ENCODE results near the gene CCDC183. TPM values are rescaled to one million over a fixed set of nuclear protein-coding genes. Genes with fewer than 3 reads are reported as not detected.
"Not testable (repeated sequence)": the region's sequence is repeated elsewhere in the genome, so short reads cannot be mapped to it uniquely, and the experiment has no call there.

The CCDC183 gene
- total RNA-seq, 1 donor from 2014 or later: under 0.01 TPM

- FAIRE-seq (no peak), DNase-seq (ENCODE audit: low read depth) (no peak)
- TF ChIP-seq CTCF (IDR thresholded peaks at IDR 0.05; ENCODE audit: insufficient read depth, low read length, severe bottlenecking): no peak
- peaks cover 28% of the 10 kb centered on the region for H3K36me3 ChIP-seq (ENCODE audit: control insufficient read depth, insufficient read depth, low read length)
- no peak overlapping the region for H3K4me3 ChIP-seq (ENCODE audit: low read depth, low read length)
- no peaks in the 10 kb centered on the region for H3K27me3 ChIP-seq (ENCODE audit: control insufficient read depth, insufficient read depth, low read length)
Observed at GRCh38 chr9:136831720-136832104, 35.6 kb downstream of the CCDC183 start.

GRCh38 chr9:136832581-136832980, 36.4 kb downstream of the CCDC183 start:
- FAIRE-seq (no peak), DNase-seq (ENCODE audit: low read depth) (no peak)
- Histone ChIP-seq H3K36me3 (ENCODE audit: control insufficient read depth, insufficient read depth, low read length) (peaks cover 22% of the 10 kb centered on the region), H3K27me3 (ENCODE audit: control insufficient read depth, insufficient read depth, low read length) (no peaks in the 10 kb centered on the region), H3K4me3 (ENCODE audit: low read depth, low read length) (no peak overlapping the region)
- no peak for TF ChIP-seq CTCF (IDR thresholded peaks at IDR 0.05; ENCODE audit: insufficient read depth, low read length, severe bottlenecking)

- not testable (repeated sequence) for DNase-seq (ENCODE audit: low read depth); H3K27me3 ChIP-seq (ENCODE audit: control insufficient read depth, insufficient read depth, low read length); H3K4me3 ChIP-seq (ENCODE audit: low read depth, low read length); FAIRE-seq
- H3K36me3 ChIP-seq (ENCODE audit: control insufficient read depth, insufficient read depth, low read length): peaks cover 20% of the 10 kb centered on the region
Observed at GRCh38 chr9:136833381-136834048, 37.4 kb downstream of the CCDC183 start.

- no peak for DNase-seq (ENCODE audit: low read depth)
- Histone ChIP-seq H3K4me3 (ENCODE audit: low read depth, low read length) (no peak overlapping the region), H3K27me3 (ENCODE audit: control insufficient read depth, insufficient read depth, low read length) (no peaks in the 10 kb centered on the region), H3K36me3 (ENCODE audit: control insufficient read depth, insufficient read depth, low read length) (peaks cover 10% of the 10 kb centered on the region)
- no peak for FAIRE-seq
- no peak for TF ChIP-seq CTCF (IDR thresholded peaks at IDR 0.05; ENCODE audit: insufficient read depth, low read length, severe bottlenecking)
Observed at GRCh38 chr9:136835162-136835931, 39.2 kb downstream of the CCDC183 start.

- H3K36me3 ChIP-seq (ENCODE audit: control insufficient read depth, insufficient read depth, low read length): peaks cover 8% of the 10 kb centered on the region
- DNase-seq (ENCODE audit: low read depth): no peak
- H3K27me3 ChIP-seq (ENCODE audit: control insufficient read depth, insufficient read depth, low read length): no peaks in the 10 kb centered on the region
- TF ChIP-seq CTCF (IDR thresholded peaks at IDR 0.05; ENCODE audit: insufficient read depth, low read length, severe bottlenecking): no peak
- no peak for FAIRE-seq
- no peak overlapping the region for H3K4me3 ChIP-seq (ENCODE audit: low read depth, low read length)
Observed at GRCh38 chr9:136835932-136836904, 40.1 kb downstream of the CCDC183 start.
